ENCODE measurements around the gene PNPLA2.

Gene PNPLA2

GRCh38 chr11:862696-863022 lies 43.9 kb downstream of the PNPLA2 start:
- no peak for DNase-seq

GRCh38 chr11:863023-863909 lies 44.6 kb downstream of the PNPLA2 start:
- no peak for DNase-seq

GRCh38 chr11:863910-864827 lies 45.5 kb downstream of the PNPLA2 start:
- DNase-seq, result no peak

GRCh38 chr11:864898-865297 lies 46.2 kb downstream of the PNPLA2 start:
- DNase-seq, result no peak

GRCh38 chr11:865462-866430 lies 47.0 kb downstream of the PNPLA2 start:
- no peak for DNase-seq

GRCh38 chr11:866481-866880 lies 47.8 kb downstream of the PNPLA2 start:
- DNase-seq, result no peak

- DNase-seq, result no peak
Observed at GRCh38 chr11:867856-868358, 49.2 kb downstream of the PNPLA2 start.

- no peak for DNase-seq
Observed at GRCh38 chr11:868394-868793, 49.7 kb downstream of the PNPLA2 start.

- DNase-seq, result no peak
Observed at GRCh38 chr11:868802-869201, 50.1 kb downstream of the PNPLA2 start.

GRCh38 chr11:869399-870126 lies 50.8 kb downstream of the PNPLA2 start:
- DNase-seq, result no peak

GRCh38 chr11:870127-870413 lies 51.4 kb downstream of the PNPLA2 start:
- no peak for DNase-seq

GRCh38 chr11:870418-870817 lies 51.7 kb downstream of the PNPLA2 start:
- DNase-seq, result no peak

- DNase-seq, result no peak
Observed at GRCh38 chr11:871472-871871, 52.8 kb downstream of the PNPLA2 start.

- DNase-seq, result no peak
Observed at GRCh38 chr11:872799-873198, 54.1 kb downstream of the PNPLA2 start.

GRCh38 chr11:873706-874105 lies 55.0 kb downstream of the PNPLA2 start:
- no peak for DNase-seq
